Panc1 (cell line): Measurements from ENCODE around the gene MACROD2. TPM values are rescaled to one million over a fixed set of nuclear protein-coding genes. Genes with fewer than 3 reads are reported as not detected.

Source experiments
- ATAC-seq: fragments of 200-7000 bp; cut with Tn5 transposase; 2 replicates; pipeline ENCODE4 v1.9.1; 2020; ENCODE audit warnings: mild to moderate bottlenecking, moderate library complexity
- BruUV-seq: library from RNA; stranded (reverse); fragments of 400-500 nt; replicated peaks from 2 replicates; lab custom pipeline; 2021; lab: Mats Ljungman, UMichigan
- CTCF ChIA-PET: fragments of 300-600 bp; sonication (Branson Sonifier 250); formaldehyde crosslinking; loops from one replicate; lab custom pipeline; 2022; ENCODE audit warnings: antibody characterized with exemption; lab: Charles Lee
- POLR2A ChIA-PET: fragments of 300-600 bp; sonication (Branson Sonifier 250); formaldehyde crosslinking; loops from one replicate; lab custom pipeline; 2022; ENCODE audit warnings: antibody characterized with exemption; lab: Charles Lee
- DNase-seq: peaks from one replicate; pipeline ENCODE4 v3.0.0-alpha.2; 2010; ENCODE audit warnings: low read depth, low spot score
- H3K27ac ChIP-seq: 2 replicates; pipeline ENCODE4 v1.5.1; 2011; ENCODE audit warnings: mild to moderate bottlenecking, low read length, inconsistent platforms
- H3K27me3 ChIP-seq: fragments of 200-500 bp; sonication (Bioruptor generic); 2 replicates; pipeline ENCODE4 v1.6.0; 2014; ENCODE audit warnings: low read length, inconsistent platforms; ENCODE audit not compliant: control insufficient read depth, insufficient read depth
- H3K36me3 ChIP-seq: fragments of 200-500 bp; sonication (Bioruptor generic); 2 replicates; pipeline ENCODE4 v1.5.1; 2014; ENCODE audit warnings: inconsistent platforms, mild to moderate bottlenecking, low read length, moderate library complexity; ENCODE audit not compliant: control insufficient read depth, insufficient read depth
- H3K4me1 ChIP-seq: 2 replicates; pipeline ENCODE4 v1.5.1; 2011; ENCODE audit warnings: inconsistent platforms, mild to moderate bottlenecking, low read length, moderate library complexity; ENCODE audit not compliant: control insufficient read depth, insufficient read depth
- H3K4me3 ChIP-seq, 2 experiments: 2 replicates each; pipeline ENCODE4 v1.5.1; 2011 to 2012; ENCODE audit warnings: low read depth in 2 of 2, low read length in 2 of 2, mild to moderate bottlenecking in 2 of 2, inconsistent platforms in 1 of 2, moderate library complexity in 1 of 2
- H3K9me3 ChIP-seq: fragments of 200-500 bp; sonication (Bioruptor generic); 2 replicates; pipeline ENCODE4 v1.5.1; 2014; ENCODE audit warnings: low read depth, mild to moderate bottlenecking, inconsistent platforms, low read length, moderate library complexity; ENCODE audit not compliant: control insufficient read depth, insufficient read depth
- POLR2AphosphoS5 ChIP-seq: IDR thresholded peaks from 2 replicates; pipeline ENCODE4 v1.6.1; 2012; ENCODE audit warnings: mild to moderate bottlenecking, low read depth, low read length, moderate library complexity
- REST ChIP-seq, 2 experiments: IDR thresholded peaks; 2 replicates each; pipeline ENCODE4 v1.6.1; 2011 to 2012; ENCODE audit warnings: low read depth in 2 of 2, control low read depth in 1 of 2, low read length in 1 of 2, mild to moderate bottlenecking in 1 of 2, moderate library complexity in 1 of 2; ENCODE audit not compliant: insufficient read depth in 1 of 2
- SIN3A ChIP-seq: IDR thresholded peaks from 2 replicates; pipeline ENCODE4 v1.6.1; 2012; ENCODE audit warnings: low read depth, mild to moderate bottlenecking, low read length, moderate library complexity, borderline replicate concordance; ENCODE audit not compliant: insufficient read depth
- TCF7L2 ChIP-seq: IDR thresholded peaks from 2 replicates; pipeline ENCODE4 v1.6.1; 2011; ENCODE audit warnings: mild to moderate bottlenecking, low read depth, low read length, inconsistent platforms
- in situ Hi-C: cut with HindIII; loops from 2 replicates; pipeline ENCODE4 v1.10.0; 2016; ENCODE audit warnings: low sequenced_read_pairs, low pct_unique_long_range_greater_than_20kb
- intact Hi-C: fragments of 100-400 bp; cut with micrococcal nuclease; formaldehyde crosslinking; loops from one replicate; pipeline ENCODE4 v1.10.0; 2022; ENCODE audit not compliant: unreplicated experiment
- total RNA-seq: library from RNA; stranded (reverse); gene quantifications from one replicate; pipeline ENCODE4 v1.2.1, GENCODE V29; 2021; ENCODE audit not compliant: unreplicated experiment
- TF ChIP-seq, protein P1 (sequence below): fragments of 450-650 bp; IDR thresholded peaks from 2 replicates; pipeline ENCODE4 v1.5.1; 2017; ENCODE audit warnings: mild to moderate bottlenecking

MACROD2 gene
- total RNA-seq, 1 experiment from 2014 or later: 1.2 TPM

GRCh38 chr20:15921930-15922329, 1926.6 kb downstream of the MACROD2 start:
- ChIA-PET POLR2A (no interaction called here), CTCF (no interaction called here)
- no TSS peak for BruUV-seq
- Histone ChIP-seq H3K27ac (no peak overlapping the region), H3K4me1 (no peaks in the 10 kb centered on the region), H3K36me3 (no peaks in the 10 kb centered on the region), H3K27me3 (no peaks in the 10 kb centered on the region), H3K9me3 (no peaks in the 10 kb centered on the region), H3K4me3 (no peak overlapping the region)
- TF ChIP-seq, protein P1, sequence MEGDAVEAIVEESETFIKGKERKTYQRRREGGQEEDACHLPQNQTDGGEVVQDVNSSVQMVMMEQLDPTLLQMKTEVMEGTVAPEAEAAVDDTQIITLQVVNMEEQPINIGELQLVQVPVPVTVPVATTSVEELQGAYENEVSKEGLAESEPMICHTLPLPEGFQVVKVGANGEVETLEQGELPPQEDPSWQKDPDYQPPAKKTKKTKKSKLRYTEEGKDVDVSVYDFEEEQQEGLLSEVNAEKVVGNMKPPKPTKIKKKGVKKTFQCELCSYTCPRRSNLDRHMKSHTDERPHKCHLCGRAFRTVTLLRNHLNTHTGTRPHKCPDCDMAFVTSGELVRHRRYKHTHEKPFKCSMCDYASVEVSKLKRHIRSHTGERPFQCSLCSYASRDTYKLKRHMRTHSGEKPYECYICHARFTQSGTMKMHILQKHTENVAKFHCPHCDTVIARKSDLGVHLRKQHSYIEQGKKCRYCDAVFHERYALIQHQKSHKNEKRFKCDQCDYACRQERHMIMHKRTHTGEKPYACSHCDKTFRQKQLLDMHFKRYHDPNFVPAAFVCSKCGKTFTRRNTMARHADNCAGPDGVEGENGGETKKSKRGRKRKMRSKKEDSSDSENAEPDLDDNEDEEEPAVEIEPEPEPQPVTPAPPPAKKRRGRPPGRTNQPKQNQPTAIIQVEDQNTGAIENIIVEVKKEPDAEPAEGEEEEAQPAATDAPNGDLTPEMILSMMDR: no peak
- no peak for TF ChIP-seq TCF7L2
- TF ChIP-seq POLR2AphosphoS5: no peak
- TF ChIP-seq REST (IDR thresholded peaks at IDR 0.05; ENCODE audit: insufficient read depth in 1 of 2, low read depth in 2 of 2, low read length in 1 of 2): no peak
- TF ChIP-seq SIN3A: no peak
- ATAC-seq (no peak), DNase-seq (no peak)
- intact Hi-C loops: no loop called here
- in situ Hi-C loops: no loop called here

DNA sequence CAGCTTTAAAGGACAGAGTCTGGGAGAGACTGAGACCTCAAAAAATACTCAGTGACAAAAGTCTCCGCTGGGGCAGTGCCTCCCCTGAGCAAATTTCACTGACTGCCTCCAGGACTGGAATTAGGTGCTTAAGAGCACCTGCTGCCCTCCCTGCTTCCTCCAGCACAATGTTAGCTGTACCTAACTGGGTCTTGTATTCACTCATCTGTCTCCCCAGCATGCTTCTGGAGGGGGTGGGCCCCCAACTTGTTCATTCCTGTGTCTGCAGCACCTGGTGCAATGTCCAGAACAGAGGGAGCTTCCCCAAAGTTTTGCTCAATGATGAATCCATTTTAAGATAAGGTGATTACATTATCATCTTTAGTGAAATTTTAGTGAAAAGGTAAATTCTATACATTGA, 1927.2 kb downstream of the MACROD2 start:
- ChIA-PET POLR2A (no interaction called here), CTCF (no interaction called here)
- H3K27me3 ChIP-seq: no peaks in the 10 kb centered on the region
- intact Hi-C loops (no loop called here), in situ Hi-C loops (no loop called here)
- no peaks in the 10 kb centered on the region for H3K9me3 ChIP-seq
- no peak for DNase-seq
- TF ChIP-seq, protein P1: no peak
- no peak for TF ChIP-seq POLR2AphosphoS5
- TF ChIP-seq SIN3A: no peak
- TF ChIP-seq REST (IDR thresholded peaks at IDR 0.05; ENCODE audit: insufficient read depth in 1 of 2, low read depth in 2 of 2, low read length in 1 of 2): no peak
- TF ChIP-seq TCF7L2: no peak
- no peaks in the 10 kb centered on the region for H3K4me1 ChIP-seq
- H3K36me3 ChIP-seq: no peaks in the 10 kb centered on the region
- H3K4me3 ChIP-seq: no peak overlapping the region
- H3K27ac ChIP-seq: no peak overlapping the region
- no TSS peak for BruUV-seq
- no peak for ATAC-seq
